Measurements from ENCODE around the gene C4B. TPM values are rescaled to one million over a fixed set of nuclear protein-coding genes. Genes with fewer than 3 reads are reported as not detected.

C4B gene
- total RNA-seq, 2 experiments from 2014 or later = 3.0 to 4.0 TPM

DNA sequence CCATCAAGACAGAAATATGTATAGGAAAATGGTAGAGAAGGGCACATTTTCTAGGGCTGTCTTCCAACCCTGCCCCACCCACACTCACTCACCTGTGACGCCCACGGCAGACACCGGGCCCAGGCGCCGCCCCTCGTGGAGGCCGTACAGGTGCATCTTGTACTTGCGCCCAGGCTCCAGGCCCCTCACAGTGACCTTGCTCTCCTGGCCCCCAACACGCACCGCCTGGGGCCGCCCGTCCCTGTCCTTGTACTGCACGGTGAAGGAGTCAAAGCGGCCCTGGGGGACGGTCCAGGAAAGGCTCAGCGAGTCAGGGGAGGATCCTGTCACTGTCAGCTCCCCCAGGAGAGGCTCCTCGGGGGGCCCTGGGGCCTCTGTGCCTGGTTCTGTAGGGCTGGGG, 43.4 kb downstream of the C4B start:
- no peak for ATAC-seq (ENCODE audit: poor library complexity)
- Histone ChIP-seq H3K4me3 (ENCODE audit: low read length) (no peak overlapping the region), H3K27ac (ENCODE audit: low read depth in 1 of 2, low read length in 2 of 2) (no peak overlapping the region), H3K36me3 (ENCODE audit: insufficient read depth, low read length) (no peaks in the 10 kb centered on the region), H3K27me3 (ENCODE audit: control insufficient read depth in 1 of 2, insufficient read depth in 2 of 2, low read length in 2 of 2) (no peaks in the 10 kb centered on the region), H3K4me1 (ENCODE audit: insufficient read depth, low read length) (no peaks in the 10 kb centered on the region), H3K9me3 (ENCODE audit: control insufficient read depth in 1 of 2, insufficient read depth in 1 of 2, low read length in 2 of 2) (no peaks in the 10 kb centered on the region)
- CTCF ChIA-PET = no interaction called here
- POLR2A ChIA-PET = no interaction called here
- intact Hi-C loops (cut with DNase I, micrococcal nuclease) = no loop called here
- no peaks in the 10 kb centered on the region for H3K36me3 Mint-ChIP-seq (ENCODE audit: low read depth)
- H3K27me3 Mint-ChIP-seq = no peaks in the 10 kb centered on the region
- no peak overlapping the region for H3K4me3 Mint-ChIP-seq
- DNase-seq = no peak
- TF ChIP-seq, protein P1, sequence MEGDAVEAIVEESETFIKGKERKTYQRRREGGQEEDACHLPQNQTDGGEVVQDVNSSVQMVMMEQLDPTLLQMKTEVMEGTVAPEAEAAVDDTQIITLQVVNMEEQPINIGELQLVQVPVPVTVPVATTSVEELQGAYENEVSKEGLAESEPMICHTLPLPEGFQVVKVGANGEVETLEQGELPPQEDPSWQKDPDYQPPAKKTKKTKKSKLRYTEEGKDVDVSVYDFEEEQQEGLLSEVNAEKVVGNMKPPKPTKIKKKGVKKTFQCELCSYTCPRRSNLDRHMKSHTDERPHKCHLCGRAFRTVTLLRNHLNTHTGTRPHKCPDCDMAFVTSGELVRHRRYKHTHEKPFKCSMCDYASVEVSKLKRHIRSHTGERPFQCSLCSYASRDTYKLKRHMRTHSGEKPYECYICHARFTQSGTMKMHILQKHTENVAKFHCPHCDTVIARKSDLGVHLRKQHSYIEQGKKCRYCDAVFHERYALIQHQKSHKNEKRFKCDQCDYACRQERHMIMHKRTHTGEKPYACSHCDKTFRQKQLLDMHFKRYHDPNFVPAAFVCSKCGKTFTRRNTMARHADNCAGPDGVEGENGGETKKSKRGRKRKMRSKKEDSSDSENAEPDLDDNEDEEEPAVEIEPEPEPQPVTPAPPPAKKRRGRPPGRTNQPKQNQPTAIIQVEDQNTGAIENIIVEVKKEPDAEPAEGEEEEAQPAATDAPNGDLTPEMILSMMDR (IDR thresholded peaks at IDR 0.05) = no peak
- no peak overlapping the region for H3K27ac Mint-ChIP-seq
- no peaks in the 10 kb centered on the region for H3K9me3 Mint-ChIP-seq
- H3K4me1 Mint-ChIP-seq (ENCODE audit: low read depth) = no peaks in the 10 kb centered on the region

DNA sequence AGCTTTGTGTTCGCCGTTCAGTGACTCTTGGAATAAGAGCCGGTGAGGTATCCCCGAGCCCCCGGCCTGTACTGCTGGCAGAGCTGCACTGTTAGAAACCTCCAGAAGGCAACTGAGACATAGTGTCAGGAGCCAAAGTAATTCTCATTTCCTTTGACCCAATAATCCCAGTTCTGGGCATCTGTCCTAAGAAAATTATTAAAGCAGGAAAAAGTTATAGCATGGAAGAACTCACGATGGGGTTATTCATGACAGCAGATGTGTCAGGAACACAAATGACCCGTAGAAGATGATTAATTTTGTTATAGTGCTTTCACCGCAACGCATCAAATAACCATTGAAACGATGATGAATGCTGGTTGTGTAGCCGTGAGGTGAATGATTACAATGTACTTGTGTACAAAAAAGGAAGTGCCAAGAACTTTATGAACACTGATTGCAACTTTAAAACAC, 43.9 kb downstream of the C4B start:
- DNase-seq = no peak
- Histone ChIP-seq H3K4me1 (ENCODE audit: insufficient read depth, low read length) (no peaks in the 10 kb centered on the region), H3K27me3 (ENCODE audit: control insufficient read depth in 1 of 2, insufficient read depth in 2 of 2, low read length in 2 of 2) (no peaks in the 10 kb centered on the region), H3K9me3 (ENCODE audit: control insufficient read depth in 1 of 2, insufficient read depth in 1 of 2, low read length in 2 of 2) (no peaks in the 10 kb centered on the region), H3K36me3 (ENCODE audit: insufficient read depth, low read length) (no peaks in the 10 kb centered on the region), H3K4me3 (ENCODE audit: low read length) (no peak overlapping the region), H3K27ac (ENCODE audit: low read depth in 1 of 2, low read length in 2 of 2) (no peak overlapping the region)
- no peak for ATAC-seq (ENCODE audit: poor library complexity)
- no peaks in the 10 kb centered on the region for H3K9me3 Mint-ChIP-seq
- H3K36me3 Mint-ChIP-seq (ENCODE audit: low read depth) = no peaks in the 10 kb centered on the region
- POLR2A ChIA-PET = no interaction called here
- H3K27me3 Mint-ChIP-seq = no peaks in the 10 kb centered on the region
- no peaks in the 10 kb centered on the region for H3K4me1 Mint-ChIP-seq (ENCODE audit: low read depth)
- CTCF ChIA-PET = no interaction called here
- intact Hi-C loops (cut with DNase I, micrococcal nuclease) = no loop called here
- TF ChIP-seq, protein P1 (IDR thresholded peaks at IDR 0.05) = no peak
- H3K27ac Mint-ChIP-seq = no peak overlapping the region
- no peak overlapping the region for H3K4me3 Mint-ChIP-seq

DNA sequence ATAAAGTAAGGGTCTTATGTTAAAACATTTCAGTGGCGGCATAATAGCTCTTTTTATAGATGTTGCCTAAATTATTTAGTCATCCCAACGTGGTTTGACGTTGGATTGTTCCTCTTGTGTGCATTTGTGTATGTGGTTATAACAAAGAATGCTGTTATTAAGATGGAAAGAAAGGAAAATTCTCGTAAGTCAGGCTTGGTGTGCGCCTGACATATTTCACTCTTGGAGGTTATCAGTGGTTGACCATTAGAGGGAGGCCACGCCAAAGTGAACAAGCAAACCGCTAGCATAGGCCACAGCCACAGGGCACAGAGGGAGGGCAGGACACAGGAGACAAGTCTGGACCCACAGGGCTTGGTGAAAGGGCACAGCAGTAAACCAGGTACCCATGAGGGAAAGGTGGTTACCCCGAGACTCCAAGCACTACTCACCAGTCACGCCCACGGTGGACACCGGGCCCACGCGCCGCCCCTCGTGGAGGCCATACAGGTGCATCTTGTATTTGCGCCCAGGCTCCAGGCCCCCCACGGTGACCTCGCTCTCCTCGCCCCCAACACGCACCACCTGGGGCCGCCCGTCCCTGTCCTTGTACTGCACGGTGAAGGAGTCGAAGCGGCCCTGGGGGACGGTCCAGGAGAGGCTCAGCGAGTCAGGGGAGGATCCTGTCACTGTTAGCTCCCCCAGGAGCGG, 46.5 kb downstream of the C4B start:
- CTCF ChIA-PET = no interaction called here
- Mint-ChIP-seq H3K4me1 (ENCODE audit: low read depth) (no peaks in the 10 kb centered on the region), H3K27ac (no peak overlapping the region)

More for the DNA sequence above, 46.5 kb downstream of the C4B start:
- Mint-ChIP-seq H3K27me3 (no peaks in the 10 kb centered on the region), H3K9me3 (no peaks in the 10 kb centered on the region), H3K36me3 (ENCODE audit: low read depth) (no peaks in the 10 kb centered on the region), H3K4me3 (no peak overlapping the region)
- TF ChIP-seq, protein P1 (IDR thresholded peaks at IDR 0.05) = no peak
- no peaks in the 10 kb centered on the region for H3K4me1 ChIP-seq (ENCODE audit: insufficient read depth, low read length)
- H3K4me3 ChIP-seq (ENCODE audit: low read length) = no peak overlapping the region
- intact Hi-C loops (cut with DNase I, micrococcal nuclease) = no loop called here
- no peak overlapping the region for H3K27ac ChIP-seq (ENCODE audit: low read depth in 1 of 2, low read length in 2 of 2)
- no peaks in the 10 kb centered on the region for H3K36me3 ChIP-seq (ENCODE audit: insufficient read depth, low read length)
- DNase-seq (no peak), ATAC-seq (ENCODE audit: poor library complexity) (no peak)
- POLR2A ChIA-PET = no interaction called here
- H3K27me3 ChIP-seq (ENCODE audit: control insufficient read depth in 1 of 2, insufficient read depth in 2 of 2, low read length in 2 of 2) = no peaks in the 10 kb centered on the region
- no peaks in the 10 kb centered on the region for H3K9me3 ChIP-seq (ENCODE audit: control insufficient read depth in 1 of 2, insufficient read depth in 1 of 2, low read length in 2 of 2)
